Mesothelial cell of epicardium (in vitro differentiated cells): ENCODE data around the gene GGACT. TPM values are rescaled to one million over a fixed set of nuclear protein-coding genes. Genes with fewer than 3 reads are reported as not detected.

ENCODE experiments used
- DNase-seq, 2 experiments: peaks; one replicate each; pipeline ENCODE4 v3.0.0; 2021; ENCODE audit warnings: low spot score in 2 of 2; ENCODE audit not compliant: unreplicated experiment in 2 of 2
- H3K27ac Mint-ChIP-seq: 2 replicates; pipeline ENCODE4 v1.8.0; 2021; ENCODE audit warnings: mixed read lengths
- H3K27me3 Mint-ChIP-seq: 2 replicates; pipeline ENCODE4 v1.8.0; 2021; ENCODE audit warnings: low read depth, mixed read lengths
- H3K36me3 Mint-ChIP-seq: 2 replicates; pipeline ENCODE4 v1.8.0; 2021; ENCODE audit warnings: mixed read lengths
- H3K4me1 Mint-ChIP-seq: 2 replicates; pipeline ENCODE4 v1.8.0; 2021; ENCODE audit warnings: mixed read lengths
- H3K4me3 Mint-ChIP-seq: 2 replicates; pipeline ENCODE4 v1.8.0; 2021; ENCODE audit warnings: mild to moderate bottlenecking, moderate library complexity, mixed read lengths
- H3K9me3 Mint-ChIP-seq: 2 replicates; pipeline ENCODE4 v1.8.0; 2021; ENCODE audit warnings: mixed read lengths
- CTCF ChIP-seq: fragments of 200-600 bp; sonication (generic); IDR thresholded peaks from one replicate; pipeline ENCODE4 v1.5.0; 2021; ENCODE audit warnings: antibody characterized with exemption; ENCODE audit not compliant: unreplicated experiment
- total RNA-seq: library from RNA; stranded (reverse); gene quantifications from 3 replicates; pipeline ENCODE4 v1.2.1, GENCODE V29; 2021

GGACT gene
- total RNA-seq, 1 donor from 2014 or later, result 6.6 TPM

GRCh38 chr13:100513987-100514670 lies 74.5 kb downstream of the GGACT start:
- no peak for TF ChIP-seq CTCF
- Mint-ChIP-seq H3K27ac (no peak overlapping the region), H3K36me3 (no peaks in the 10 kb centered on the region), H3K27me3 (no peaks in the 10 kb centered on the region), H3K4me3 (no peak overlapping the region), H3K9me3 (no peaks in the 10 kb centered on the region), H3K4me1 (peaks cover 13% of the 10 kb centered on the region)
- DNase-seq, result no peak

GRCh38 chr13:100513171-100513570 lies 75.4 kb downstream of the GGACT start:
- no peak for TF ChIP-seq CTCF
- no peak overlapping the region for H3K4me3 Mint-ChIP-seq
- H3K27me3 Mint-ChIP-seq, result no peaks in the 10 kb centered on the region
- peaks cover 15% of the 10 kb centered on the region for H3K4me1 Mint-ChIP-seq
- no peaks in the 10 kb centered on the region for H3K36me3 Mint-ChIP-seq
- H3K9me3 Mint-ChIP-seq, result no peaks in the 10 kb centered on the region
- no peak overlapping the region for H3K27ac Mint-ChIP-seq
- DNase-seq, result no peak

DNA sequence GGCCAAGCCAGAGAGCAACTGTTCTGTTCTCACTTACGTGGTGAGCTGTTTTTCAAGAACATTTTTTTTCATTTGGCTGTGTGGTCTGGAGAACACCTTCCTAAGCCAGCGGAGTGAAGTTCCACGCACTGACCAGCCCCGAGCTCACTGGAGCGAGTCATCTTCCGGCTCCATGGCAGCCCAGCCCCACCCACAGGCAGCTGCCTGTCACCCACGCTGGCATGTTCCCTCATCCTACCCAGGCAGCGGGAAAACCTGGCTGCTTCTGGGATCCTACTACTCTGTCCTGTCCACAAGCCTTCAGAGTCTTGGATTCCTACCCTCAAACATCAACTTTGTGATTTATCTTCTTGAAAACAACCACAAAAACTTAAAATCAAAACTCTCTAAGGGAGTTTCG lies 76.2 kb downstream of the GGACT start:
- Mint-ChIP-seq H3K4me3 (no peak overlapping the region), H3K27ac (no peak overlapping the region), H3K4me1 (peaks cover 15% of the 10 kb centered on the region), H3K9me3 (no peaks in the 10 kb centered on the region), H3K36me3 (no peaks in the 10 kb centered on the region), H3K27me3 (no peaks in the 10 kb centered on the region)
- no peak for DNase-seq
- no peak for TF ChIP-seq CTCF

- no peaks in the 10 kb centered on the region for H3K27me3 Mint-ChIP-seq
- no peak for TF ChIP-seq CTCF
- H3K36me3 Mint-ChIP-seq, result no peaks in the 10 kb centered on the region
- peaks cover 15% of the 10 kb centered on the region for H3K4me1 Mint-ChIP-seq
- H3K9me3 Mint-ChIP-seq, result no peaks in the 10 kb centered on the region
- DNase-seq, result no peak
- no peak overlapping the region for H3K27ac Mint-ChIP-seq
- H3K4me3 Mint-ChIP-seq, result no peak overlapping the region
Measured at GRCh38 chr13:100511466-100511865, 77.1 kb downstream of the GGACT start.

- no peaks in the 10 kb centered on the region for H3K9me3 Mint-ChIP-seq
- H3K4me1 Mint-ChIP-seq, result peaks cover 15% of the 10 kb centered on the region
- TF ChIP-seq CTCF, result no peak
- no peak overlapping the region for H3K27ac Mint-ChIP-seq
- no peaks in the 10 kb centered on the region for H3K27me3 Mint-ChIP-seq
- H3K4me3 Mint-ChIP-seq, result no peak overlapping the region
- DNase-seq, result no peak
- H3K36me3 Mint-ChIP-seq, result no peaks in the 10 kb centered on the region
Measured at GRCh38 chr13:100510208-100510957, 78.2 kb downstream of the GGACT start.
